WTC11 (cell line): ENCODE results near the gene EML2. TPM values are rescaled to one million over a fixed set of nuclear protein-coding genes. Genes with fewer than 3 reads are reported as not detected.
A peak's percentile ranks its signal among the peaks of the same experiment; 100 is the strongest.

Experiments
- ATAC-seq: fragments of 200-7000 bp; cut with Tn5 transposase; 2 replicates; pipeline ENCODE4 v1.10.0; 2021; ENCODE audit warnings: mild to moderate bottlenecking, moderate library complexity
- CTCF ChIA-PET: fragments of 300-600 bp; sonication (Branson Sonifier 250); formaldehyde crosslinking; loops from one replicate; lab custom pipeline; 2021; ENCODE audit warnings: antibody characterized with exemption; lab: Charles Lee
- POLR2A ChIA-PET: fragments of 350-600 bp; sonication (Branson Sonifier 250); formaldehyde crosslinking; loops from one replicate; lab custom pipeline; 2021; ENCODE audit warnings: antibody characterized with exemption; lab: Charles Lee
- DNase-seq: peaks from one replicate; pipeline ENCODE4 v3.0.0; 2021; ENCODE audit warnings: low spot score
- H3K27ac Mint-ChIP-seq: 2 replicates; pipeline ENCODE4 v1.8.0; 2021; ENCODE audit warnings: mixed read lengths
- H3K27me3 Mint-ChIP-seq: 2 replicates; pipeline ENCODE4 v1.8.0; 2021; ENCODE audit warnings: low read depth, mild to moderate bottlenecking, moderate library complexity, mixed read lengths
- H3K36me3 Mint-ChIP-seq: 2 replicates; pipeline ENCODE4 v1.8.0; 2021; ENCODE audit warnings: mixed read lengths
- H3K4me1 Mint-ChIP-seq: 2 replicates; pipeline ENCODE4 v1.8.0; 2022; ENCODE audit warnings: mixed read lengths
- H3K4me3 Mint-ChIP-seq: 2 replicates; pipeline ENCODE4 v1.8.0; 2021; ENCODE audit warnings: mild to moderate bottlenecking, moderate library complexity, mixed read lengths
- H3K9me3 Mint-ChIP-seq: 2 replicates; pipeline ENCODE4 v1.8.0; 2021; ENCODE audit warnings: mixed read lengths
- ETV6 ChIP-seq: sonication (generic); formaldehyde crosslinking; IDR thresholded peaks from 2 replicates; pipeline ENCODE4 v1.8.1; 2022; ENCODE audit warnings: mild to moderate bottlenecking, missing genetic modification reagents
- FOXK1 ChIP-seq: sonication (generic); formaldehyde crosslinking; IDR thresholded peaks from 2 replicates; pipeline ENCODE4 v1.8.0; 2022; ENCODE audit warnings: mild to moderate bottlenecking, moderate library complexity, missing genetic modification reagents
- FOXP1 ChIP-seq: sonication (generic); formaldehyde crosslinking; IDR thresholded peaks from 2 replicates; pipeline ENCODE4 v1.8.0; 2022; ENCODE audit warnings: missing genetic modification reagents, mild to moderate bottlenecking, moderate library complexity, borderline replicate concordance
- GTF2I ChIP-seq: fragments of 250-450 bp; sonication (Bioruptor Pico); conservative IDR thresholded peaks from 2 replicates; pipeline ENCODE4 v1.4.0; 2021; ENCODE audit warnings: mild to moderate bottlenecking
- NFE2L1 ChIP-seq: sonication (generic); formaldehyde crosslinking; IDR thresholded peaks from 2 replicates; pipeline ENCODE4 v1.8.1; 2023; ENCODE audit warnings: missing genetic modification reagents
- TEAD4 ChIP-seq: sonication (generic); formaldehyde crosslinking; IDR thresholded peaks from 2 replicates; pipeline ENCODE4 v1.8.0; 2022; ENCODE audit warnings: mild to moderate bottlenecking, missing genetic modification reagents
- TP53 ChIP-seq: sonication (generic); formaldehyde crosslinking; IDR thresholded peaks from 2 replicates; pipeline ENCODE4 v1.8.1; 2023; ENCODE audit warnings: mild to moderate bottlenecking, missing genetic modification reagents
- ZNF232 ChIP-seq: sonication (generic); formaldehyde crosslinking; IDR thresholded peaks from 2 replicates; pipeline ENCODE4 v1.8.0; 2022; ENCODE audit warnings: mild to moderate bottlenecking, missing genetic modification reagents
- total RNA-seq: library from RNA; stranded (reverse); gene quantifications from 3 replicates; pipeline ENCODE4 v1.2.3, GENCODE V29; 2021
- TF ChIP-seq, protein P1 (sequence below): fragments of 250-450 bp; sonication (Bioruptor Pico); IDR thresholded peaks from 2 replicates; pipeline ENCODE4 v1.9.0; 2021; ENCODE audit warnings: mild to moderate bottlenecking, borderline replicate concordance
- TF ChIP-seq, protein P2 (sequence below): sonication (generic); formaldehyde crosslinking; IDR thresholded peaks from 2 replicates; pipeline ENCODE4 v1.8.0; 2023; ENCODE audit warnings: missing genetic modification reagents, mild to moderate bottlenecking, borderline replicate concordance
- TF ChIP-seq, protein P3 (sequence below): fragments of 250-450 bp; sonication (Bioruptor Pico); IDR thresholded peaks from 2 replicates; pipeline ENCODE4 v1.8.0; 2021; ENCODE audit warnings: mild to moderate bottlenecking
- TF ChIP-seq, protein P4 (sequence below): sonication (generic); formaldehyde crosslinking; IDR thresholded peaks from 2 replicates; pipeline ENCODE4 v1.8.0; 2022; ENCODE audit warnings: mild to moderate bottlenecking, missing genetic modification reagents
- TF ChIP-seq, protein P5 (sequence below): sonication (generic); formaldehyde crosslinking; IDR thresholded peaks from 2 replicates; pipeline ENCODE4 v1.8.1; 2023; ENCODE audit warnings: mild to moderate bottlenecking, moderate library complexity, missing genetic modification reagents
- TF ChIP-seq, protein P6 (sequence below): fragments of 200-600 bp; IDR thresholded peaks from 2 replicates; pipeline ENCODE4 v1.8.0; 2022; ENCODE audit warnings: antibody characterized with exemption

The EML2 gene
- total RNA-seq, 1 experiment from 2014 or later = 63.3 TPM

DNA sequence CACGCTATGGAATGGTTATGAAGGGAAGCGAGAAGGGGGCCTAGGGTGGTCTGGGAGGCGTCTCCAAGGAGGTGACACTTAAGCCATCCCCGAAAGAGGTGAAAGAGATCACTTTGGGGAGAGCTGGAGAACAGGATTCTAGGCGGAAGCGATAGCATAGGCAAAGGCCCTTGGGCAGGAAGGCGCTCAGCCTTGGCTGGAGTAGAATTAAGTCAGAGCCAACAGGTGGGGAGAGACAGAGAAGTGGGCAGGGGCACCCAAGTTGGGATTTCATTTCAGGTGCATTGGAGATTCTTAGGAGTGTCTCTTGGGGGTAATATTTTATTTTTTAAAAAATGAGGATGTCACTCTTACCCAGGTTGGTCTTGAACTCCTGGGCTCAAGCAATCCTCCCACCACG, 42.9 kb upstream of the EML2 start (continued):
- TF ChIP-seq, protein P1, sequence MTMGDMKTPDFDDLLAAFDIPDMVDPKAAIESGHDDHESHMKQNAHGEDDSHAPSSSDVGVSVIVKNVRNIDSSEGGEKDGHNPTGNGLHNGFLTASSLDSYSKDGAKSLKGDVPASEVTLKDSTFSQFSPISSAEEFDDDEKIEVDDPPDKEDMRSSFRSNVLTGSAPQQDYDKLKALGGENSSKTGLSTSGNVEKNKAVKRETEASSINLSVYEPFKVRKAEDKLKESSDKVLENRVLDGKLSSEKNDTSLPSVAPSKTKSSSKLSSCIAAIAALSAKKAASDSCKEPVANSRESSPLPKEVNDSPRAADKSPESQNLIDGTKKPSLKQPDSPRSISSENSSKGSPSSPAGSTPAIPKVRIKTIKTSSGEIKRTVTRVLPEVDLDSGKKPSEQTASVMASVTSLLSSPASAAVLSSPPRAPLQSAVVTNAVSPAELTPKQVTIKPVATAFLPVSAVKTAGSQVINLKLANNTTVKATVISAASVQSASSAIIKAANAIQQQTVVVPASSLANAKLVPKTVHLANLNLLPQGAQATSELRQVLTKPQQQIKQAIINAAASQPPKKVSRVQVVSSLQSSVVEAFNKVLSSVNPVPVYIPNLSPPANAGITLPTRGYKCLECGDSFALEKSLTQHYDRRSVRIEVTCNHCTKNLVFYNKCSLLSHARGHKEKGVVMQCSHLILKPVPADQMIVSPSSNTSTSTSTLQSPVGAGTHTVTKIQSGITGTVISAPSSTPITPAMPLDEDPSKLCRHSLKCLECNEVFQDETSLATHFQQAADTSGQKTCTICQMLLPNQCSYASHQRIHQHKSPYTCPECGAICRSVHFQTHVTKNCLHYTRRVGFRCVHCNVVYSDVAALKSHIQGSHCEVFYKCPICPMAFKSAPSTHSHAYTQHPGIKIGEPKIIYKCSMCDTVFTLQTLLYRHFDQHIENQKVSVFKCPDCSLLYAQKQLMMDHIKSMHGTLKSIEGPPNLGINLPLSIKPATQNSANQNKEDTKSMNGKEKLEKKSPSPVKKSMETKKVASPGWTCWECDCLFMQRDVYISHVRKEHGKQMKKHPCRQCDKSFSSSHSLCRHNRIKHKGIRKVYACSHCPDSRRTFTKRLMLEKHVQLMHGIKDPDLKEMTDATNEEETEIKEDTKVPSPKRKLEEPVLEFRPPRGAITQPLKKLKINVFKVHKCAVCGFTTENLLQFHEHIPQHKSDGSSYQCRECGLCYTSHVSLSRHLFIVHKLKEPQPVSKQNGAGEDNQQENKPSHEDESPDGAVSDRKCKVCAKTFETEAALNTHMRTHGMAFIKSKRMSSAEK = no peak
- TF ChIP-seq TEAD4 (CRISPR knock-in tag) (no peak), ZNF232 (CRISPR knock-in tag) (no peak)
- TF ChIP-seq, protein P2, sequence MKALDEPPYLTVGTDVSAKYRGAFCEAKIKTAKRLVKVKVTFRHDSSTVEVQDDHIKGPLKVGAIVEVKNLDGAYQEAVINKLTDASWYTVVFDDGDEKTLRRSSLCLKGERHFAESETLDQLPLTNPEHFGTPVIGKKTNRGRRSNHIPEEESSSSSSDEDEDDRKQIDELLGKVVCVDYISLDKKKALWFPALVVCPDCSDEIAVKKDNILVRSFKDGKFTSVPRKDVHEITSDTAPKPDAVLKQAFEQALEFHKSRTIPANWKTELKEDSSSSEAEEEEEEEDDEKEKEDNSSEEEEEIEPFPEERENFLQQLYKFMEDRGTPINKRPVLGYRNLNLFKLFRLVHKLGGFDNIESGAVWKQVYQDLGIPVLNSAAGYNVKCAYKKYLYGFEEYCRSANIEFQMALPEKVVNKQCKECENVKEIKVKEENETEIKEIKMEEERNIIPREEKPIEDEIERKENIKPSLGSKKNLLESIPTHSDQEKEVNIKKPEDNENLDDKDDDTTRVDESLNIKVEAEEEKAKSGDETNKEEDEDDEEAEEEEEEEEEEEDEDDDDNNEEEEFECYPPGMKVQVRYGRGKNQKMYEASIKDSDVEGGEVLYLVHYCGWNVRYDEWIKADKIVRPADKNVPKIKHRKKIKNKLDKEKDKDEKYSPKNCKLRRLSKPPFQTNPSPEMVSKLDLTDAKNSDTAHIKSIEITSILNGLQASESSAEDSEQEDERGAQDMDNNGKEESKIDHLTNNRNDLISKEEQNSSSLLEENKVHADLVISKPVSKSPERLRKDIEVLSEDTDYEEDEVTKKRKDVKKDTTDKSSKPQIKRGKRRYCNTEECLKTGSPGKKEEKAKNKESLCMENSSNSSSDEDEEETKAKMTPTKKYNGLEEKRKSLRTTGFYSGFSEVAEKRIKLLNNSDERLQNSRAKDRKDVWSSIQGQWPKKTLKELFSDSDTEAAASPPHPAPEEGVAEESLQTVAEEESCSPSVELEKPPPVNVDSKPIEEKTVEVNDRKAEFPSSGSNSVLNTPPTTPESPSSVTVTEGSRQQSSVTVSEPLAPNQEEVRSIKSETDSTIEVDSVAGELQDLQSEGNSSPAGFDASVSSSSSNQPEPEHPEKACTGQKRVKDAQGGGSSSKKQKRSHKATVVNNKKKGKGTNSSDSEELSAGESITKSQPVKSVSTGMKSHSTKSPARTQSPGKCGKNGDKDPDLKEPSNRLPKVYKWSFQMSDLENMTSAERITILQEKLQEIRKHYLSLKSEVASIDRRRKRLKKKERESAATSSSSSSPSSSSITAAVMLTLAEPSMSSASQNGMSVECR = no peak

DNA sequence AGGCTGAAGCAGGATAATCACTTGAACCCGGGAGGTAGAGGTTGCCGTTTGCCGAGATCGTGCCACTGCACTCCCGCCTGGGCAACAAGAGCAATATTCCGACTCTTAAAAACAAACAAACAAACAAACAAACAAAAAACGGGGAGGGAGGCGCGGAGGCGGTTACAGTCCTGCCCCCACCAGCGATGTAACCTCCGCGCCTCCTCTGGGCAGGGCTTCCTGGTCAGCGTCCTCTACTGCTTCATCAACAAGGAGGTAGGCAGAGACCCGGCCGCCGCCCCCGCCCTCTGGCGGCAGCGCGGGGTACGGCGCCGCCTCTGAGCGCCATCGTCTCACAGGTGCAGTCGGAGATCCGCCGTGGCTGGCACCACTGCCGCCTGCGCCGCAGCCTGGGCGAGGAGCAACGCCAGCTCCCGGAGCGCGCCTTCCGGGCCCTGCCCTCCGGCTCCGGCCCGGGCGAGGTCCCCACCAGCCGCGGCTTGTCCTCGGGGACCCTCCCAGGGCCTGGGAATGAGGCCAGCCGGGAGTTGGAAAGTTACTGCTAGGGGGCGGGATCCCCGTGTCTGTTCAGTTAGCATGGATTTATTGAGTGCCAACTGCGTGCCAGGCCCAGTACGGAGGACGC, 42.3 kb upstream of the EML2 start:
- Mint-ChIP-seq H3K27me3 (peaks cover 38% of the 10 kb centered on the region), H3K36me3 (peaks cover 18% of the 10 kb centered on the region), H3K4me1 (peaks cover 14% of the 10 kb centered on the region), H3K9me3 (no peaks in the 10 kb centered on the region), H3K27ac (no peak overlapping the region), H3K4me3 (peak overlapping the region; percentile 65)
- TF ChIP-seq FOXK1 (CRISPR knock-in tag) (0 out of 2 replicates have a peak, but pooled peaks have one; percentile 65), FOXP1 (CRISPR knock-in tag) (0 out of 2 replicates have a peak, but pooled peaks have one; percentile 29), GTF2I (CRISPR knock-in tag) (0 out of 2 replicates have a peak, but pooled peaks have one; percentile 36), NFE2L1 (CRISPR knock-in tag) (no peak), ETV6 (CRISPR knock-in tag) (peak; percentile 62; the same call in 1 of the 2 replicates), TP53 (peak; percentile 74; the same call in 1 of the 2 replicates)
- TF ChIP-seq, protein P3, sequence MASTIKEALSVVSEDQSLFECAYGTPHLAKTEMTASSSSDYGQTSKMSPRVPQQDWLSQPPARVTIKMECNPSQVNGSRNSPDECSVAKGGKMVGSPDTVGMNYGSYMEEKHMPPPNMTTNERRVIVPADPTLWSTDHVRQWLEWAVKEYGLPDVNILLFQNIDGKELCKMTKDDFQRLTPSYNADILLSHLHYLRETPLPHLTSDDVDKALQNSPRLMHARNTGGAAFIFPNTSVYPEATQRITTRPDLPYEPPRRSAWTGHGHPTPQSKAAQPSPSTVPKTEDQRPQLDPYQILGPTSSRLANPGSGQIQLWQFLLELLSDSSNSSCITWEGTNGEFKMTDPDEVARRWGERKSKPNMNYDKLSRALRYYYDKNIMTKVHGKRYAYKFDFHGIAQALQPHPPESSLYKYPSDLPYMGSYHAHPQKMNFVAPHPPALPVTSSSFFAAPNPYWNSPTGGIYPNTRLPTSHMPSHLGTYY (CRISPR knock-in tag) = no peak
- TF ChIP-seq, protein P4, sequence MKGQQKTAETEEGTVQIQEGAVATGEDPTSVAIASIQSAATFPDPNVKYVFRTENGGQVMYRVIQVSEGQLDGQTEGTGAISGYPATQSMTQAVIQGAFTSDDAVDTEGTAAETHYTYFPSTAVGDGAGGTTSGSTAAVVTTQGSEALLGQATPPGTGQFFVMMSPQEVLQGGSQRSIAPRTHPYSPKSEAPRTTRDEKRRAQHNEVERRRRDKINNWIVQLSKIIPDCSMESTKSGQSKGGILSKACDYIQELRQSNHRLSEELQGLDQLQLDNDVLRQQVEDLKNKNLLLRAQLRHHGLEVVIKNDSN (CRISPR knock-in tag) = no peak
- TF ChIP-seq, protein P5, sequence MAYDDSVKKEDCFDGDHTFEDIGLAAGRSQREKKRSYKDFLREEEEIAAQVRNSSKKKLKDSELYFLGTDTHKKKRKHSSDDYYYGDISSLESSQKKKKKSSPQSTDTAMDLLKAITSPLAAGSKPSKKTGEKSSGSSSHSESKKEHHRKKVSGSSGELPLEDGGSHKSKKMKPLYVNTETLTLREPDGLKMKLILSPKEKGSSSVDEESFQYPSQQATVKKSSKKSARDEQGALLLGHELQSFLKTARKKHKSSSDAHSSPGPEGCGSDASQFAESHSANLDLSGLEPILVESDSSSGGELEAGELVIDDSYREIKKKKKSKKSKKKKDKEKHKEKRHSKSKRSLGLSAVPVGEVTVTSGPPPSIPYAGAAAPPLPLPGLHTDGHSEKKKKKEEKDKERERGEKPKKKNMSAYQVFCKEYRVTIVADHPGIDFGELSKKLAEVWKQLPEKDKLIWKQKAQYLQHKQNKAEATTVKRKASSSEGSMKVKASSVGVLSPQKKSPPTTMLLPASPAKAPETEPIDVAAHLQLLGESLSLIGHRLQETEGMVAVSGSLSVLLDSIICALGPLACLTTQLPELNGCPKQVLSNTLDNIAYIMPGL (CRISPR knock-in tag) = peak; percentile 93
- TF ChIP-seq, protein P6, sequence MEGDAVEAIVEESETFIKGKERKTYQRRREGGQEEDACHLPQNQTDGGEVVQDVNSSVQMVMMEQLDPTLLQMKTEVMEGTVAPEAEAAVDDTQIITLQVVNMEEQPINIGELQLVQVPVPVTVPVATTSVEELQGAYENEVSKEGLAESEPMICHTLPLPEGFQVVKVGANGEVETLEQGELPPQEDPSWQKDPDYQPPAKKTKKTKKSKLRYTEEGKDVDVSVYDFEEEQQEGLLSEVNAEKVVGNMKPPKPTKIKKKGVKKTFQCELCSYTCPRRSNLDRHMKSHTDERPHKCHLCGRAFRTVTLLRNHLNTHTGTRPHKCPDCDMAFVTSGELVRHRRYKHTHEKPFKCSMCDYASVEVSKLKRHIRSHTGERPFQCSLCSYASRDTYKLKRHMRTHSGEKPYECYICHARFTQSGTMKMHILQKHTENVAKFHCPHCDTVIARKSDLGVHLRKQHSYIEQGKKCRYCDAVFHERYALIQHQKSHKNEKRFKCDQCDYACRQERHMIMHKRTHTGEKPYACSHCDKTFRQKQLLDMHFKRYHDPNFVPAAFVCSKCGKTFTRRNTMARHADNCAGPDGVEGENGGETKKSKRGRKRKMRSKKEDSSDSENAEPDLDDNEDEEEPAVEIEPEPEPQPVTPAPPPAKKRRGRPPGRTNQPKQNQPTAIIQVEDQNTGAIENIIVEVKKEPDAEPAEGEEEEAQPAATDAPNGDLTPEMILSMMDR = peak; percentile 96
- ChIA-PET CTCF (interaction anchor here (0.6 to 6.7 kb wide), 21 partner anchors 10 to 599 kb away, joined by 3 to 86 read pairs (median 4); partner anchors contain the start of genes GIPR, OPA3, QPCTL and SIX5), POLR2A (interaction anchor here (0.7 to 1.7 kb wide), 3 partner anchors 10 to 89 kb away, joined by 3 to 5 read pairs (median 3); partner anchors contain the start of gene SNRPD2)
- DNase-seq (peak; percentile 93), ATAC-seq (peak; percentile 53)
